OCI-LY1 (cell line): Measurements from ENCODE around the gene CEP63.

Source experiments
- CTCF ChIP-seq: fragments of 200-600 bp; sonication (generic), shearing (Covaris generic); IDR thresholded peaks from 2 replicates; pipeline ENCODE4 v1.5.1; 2017; ENCODE audit warnings: mild to moderate bottlenecking, antibody characterized with exemption, low read length, moderate library complexity, mixed read lengths
- EZH2 ChIP-seq: fragments of 200-600 bp; sonication (generic), shearing (Covaris generic); IDR thresholded peaks from 2 replicates; pipeline ENCODE4 v1.8.0; 2017; ENCODE audit warnings: borderline replicate concordance, mixed run types, mild to moderate bottlenecking, antibody characterized with exemption, low read length, moderate library complexity, mixed read lengths

GRCh38 chr3:134536781-134537180, 50.9 kb downstream of the CEP63 start:
- TF ChIP-seq EZH2 (no peak), CTCF (no peak)
